Measurements from ENCODE around the gene PTPRM. TPM values are rescaled to one million over a fixed set of nuclear protein-coding genes. Genes with fewer than 3 reads are reported as not detected.

Gene PTPRM
- total and polyA plus RNA-seq, 2 of the 8 experiments (the other 6 are each of a cell fraction or from before 2014, with no cell fraction given): 4.1 to 7.0 TPM

DNA sequence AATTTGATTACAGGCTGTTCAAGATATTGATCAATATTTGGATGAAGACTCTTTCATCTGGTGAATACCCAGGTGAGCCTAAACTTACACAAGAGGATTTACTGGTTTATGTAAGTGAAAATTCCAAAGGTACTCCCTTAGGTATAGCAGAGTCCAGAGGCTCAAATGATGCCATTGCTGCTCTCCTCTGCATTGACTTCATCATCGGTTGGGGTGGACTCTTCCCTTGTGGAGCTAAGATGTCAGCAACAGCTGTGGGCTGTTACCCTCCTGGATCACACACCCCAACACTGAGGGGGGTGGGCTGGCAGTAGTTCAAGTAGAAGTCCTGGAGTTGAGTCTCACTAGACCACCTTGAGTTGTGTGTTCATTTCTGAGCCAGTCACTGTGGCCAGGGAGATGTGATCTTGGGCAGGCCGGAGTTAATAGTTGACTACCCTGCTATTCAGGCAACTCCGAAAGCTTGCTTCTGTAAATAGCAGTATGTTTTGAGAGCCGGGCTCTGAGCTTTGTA lies 236.9 kb downstream of the PTPRM start (continued):
- TF ChIP-seq PHF8 (conservative IDR thresholded peaks at IDR 0.05; ENCODE audit: low read depth, low read length): no peak
- no peak for TF ChIP-seq ZNF274 (IDR thresholded peaks at IDR 0.05; ENCODE audit: borderline replicate concordance, extremely low read depth, low read length)
- TF ChIP-seq CHD1 (IDR thresholded peaks at IDR 0.05; ENCODE audit: low read depth, low read length): no peak
- no peak for TF ChIP-seq YY1 (IDR thresholded peaks at IDR 0.05; ENCODE audit: low read depth, low read length)
- TF ChIP-seq CREB1 (IDR thresholded peaks at IDR 0.05): no peak
